BE2C (cell line): Measurements from ENCODE around the gene AKAP13.
"Not testable (repeated sequence)": the region's sequence is repeated elsewhere in the genome, so short reads cannot be mapped to it uniquely, and the experiment has no call there.

Experiments used
- DNase-seq: peaks from one replicate; pipeline ENCODE4 v3.0.0-alpha.2; 2020
- H3K27me3 ChIP-seq: fragments of 250-450 bp; sonication (Bioruptor Pico); 2 replicates; pipeline ENCODE4 v1.5.1; 2020; ENCODE audit warnings: mild to moderate bottlenecking
- H3K36me3 ChIP-seq: fragments of 250-450 bp; sonication (Bioruptor Pico); 2 replicates; pipeline ENCODE4 v1.5.1; 2020; ENCODE audit warnings: mild to moderate bottlenecking
- H3K4me1 ChIP-seq: fragments of 250-450 bp; sonication (Bioruptor Pico); 2 replicates; pipeline ENCODE4 v1.5.1; 2020
- H3K4me3 ChIP-seq: 2 replicates; pipeline ENCODE4 v1.5.1; 2011; ENCODE audit warnings: low read depth, low read length
- H3K9me3 ChIP-seq: fragments of 250-450 bp; sonication (Bioruptor Pico); 2 replicates; pipeline ENCODE4 v1.5.1; 2020
- TF ChIP-seq, protein P1 (sequence below): IDR thresholded peaks from 2 replicates; pipeline ENCODE4 v1.5.1; 2012; ENCODE audit warnings: mild to moderate bottlenecking, low read depth, low read length

Gene AKAP13

DNA sequence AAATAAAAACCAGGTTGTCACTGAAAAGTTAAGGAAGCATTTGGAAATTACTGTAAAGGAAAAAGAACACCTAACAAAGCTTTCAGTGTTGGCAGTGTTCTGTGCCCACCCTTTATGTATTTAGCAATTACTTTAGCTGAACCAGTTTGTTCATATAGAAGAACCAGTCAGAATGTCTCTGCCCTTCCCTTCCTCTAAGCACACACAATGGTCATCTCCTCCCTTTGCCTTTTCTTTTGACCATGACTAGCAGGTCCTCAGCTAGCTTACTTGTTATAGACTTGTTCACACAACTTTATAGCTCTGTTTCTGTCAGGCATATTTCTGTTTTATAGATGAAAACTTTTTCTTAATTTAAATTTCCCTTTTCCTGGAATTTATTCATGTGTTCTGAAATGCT is 59.6 kb downstream of the AKAP13 start:
- H3K4me1 ChIP-seq: peaks cover under 1% of the 10 kb centered on the region; the same call in 1 of the 2 replicates
- no peaks in the 10 kb centered on the region for H3K9me3 ChIP-seq
- no peaks in the 10 kb centered on the region for H3K27me3 ChIP-seq
- H3K36me3 ChIP-seq: no peaks in the 10 kb centered on the region
- TF ChIP-seq, protein P1, sequence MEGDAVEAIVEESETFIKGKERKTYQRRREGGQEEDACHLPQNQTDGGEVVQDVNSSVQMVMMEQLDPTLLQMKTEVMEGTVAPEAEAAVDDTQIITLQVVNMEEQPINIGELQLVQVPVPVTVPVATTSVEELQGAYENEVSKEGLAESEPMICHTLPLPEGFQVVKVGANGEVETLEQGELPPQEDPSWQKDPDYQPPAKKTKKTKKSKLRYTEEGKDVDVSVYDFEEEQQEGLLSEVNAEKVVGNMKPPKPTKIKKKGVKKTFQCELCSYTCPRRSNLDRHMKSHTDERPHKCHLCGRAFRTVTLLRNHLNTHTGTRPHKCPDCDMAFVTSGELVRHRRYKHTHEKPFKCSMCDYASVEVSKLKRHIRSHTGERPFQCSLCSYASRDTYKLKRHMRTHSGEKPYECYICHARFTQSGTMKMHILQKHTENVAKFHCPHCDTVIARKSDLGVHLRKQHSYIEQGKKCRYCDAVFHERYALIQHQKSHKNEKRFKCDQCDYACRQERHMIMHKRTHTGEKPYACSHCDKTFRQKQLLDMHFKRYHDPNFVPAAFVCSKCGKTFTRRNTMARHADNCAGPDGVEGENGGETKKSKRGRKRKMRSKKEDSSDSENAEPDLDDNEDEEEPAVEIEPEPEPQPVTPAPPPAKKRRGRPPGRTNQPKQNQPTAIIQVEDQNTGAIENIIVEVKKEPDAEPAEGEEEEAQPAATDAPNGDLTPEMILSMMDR: no peak
- DNase-seq: no peak
- no peak overlapping the region for H3K4me3 ChIP-seq

DNA sequence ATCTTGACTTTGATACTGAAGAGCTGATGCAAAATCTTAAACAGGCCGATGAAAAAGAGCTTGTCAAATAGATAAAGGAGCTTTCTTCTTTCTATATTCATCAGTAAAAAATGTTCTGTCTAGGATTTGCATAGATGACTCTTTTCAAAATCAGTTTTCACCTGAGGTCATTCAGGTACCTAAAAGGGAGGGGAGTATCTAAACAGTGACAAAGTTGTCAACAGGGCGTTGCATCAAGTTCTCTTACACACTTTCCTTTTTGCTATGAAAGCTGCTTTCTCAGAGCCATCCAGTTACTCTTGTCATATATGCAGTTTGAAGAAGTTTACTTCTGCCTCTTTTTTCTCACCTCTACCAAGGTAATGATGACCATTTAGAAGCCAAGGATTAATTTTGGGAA is 60.0 kb downstream of the AKAP13 start:
- no peak overlapping the region for H3K4me3 ChIP-seq
- no peaks in the 10 kb centered on the region for H3K9me3 ChIP-seq
- H3K27me3 ChIP-seq: no peaks in the 10 kb centered on the region
- H3K36me3 ChIP-seq: no peaks in the 10 kb centered on the region
- DNase-seq: no peak
- H3K4me1 ChIP-seq: peaks cover 2% of the 10 kb centered on the region; the same call in 1 of the 2 replicates
- TF ChIP-seq, protein P1: no peak

DNA sequence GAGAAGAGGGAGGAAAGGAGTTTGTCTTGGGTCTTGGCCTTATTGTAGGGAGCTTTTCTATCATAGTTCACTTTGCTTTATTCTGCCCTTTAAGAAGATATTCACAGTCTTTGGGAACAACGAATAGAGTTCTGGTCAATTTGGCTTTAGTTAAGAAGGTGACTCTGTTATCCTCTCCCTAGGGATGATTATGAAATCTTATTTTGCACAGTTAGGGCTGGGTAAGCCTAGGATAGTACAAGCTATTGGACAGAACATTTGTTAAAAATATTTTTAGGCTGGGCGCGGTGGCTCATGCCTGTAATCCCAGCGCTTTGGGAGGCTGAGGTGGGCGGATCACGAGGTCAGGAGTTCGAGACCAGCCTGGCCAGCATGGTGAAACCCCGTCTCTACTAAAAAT is 61.5 kb downstream of the AKAP13 start:
- not testable (repeated sequence) for H3K4me1 ChIP-seq, H3K27me3 ChIP-seq, DNase-seq, H3K36me3 ChIP-seq, H3K9me3 ChIP-seq, H3K4me3 ChIP-seq

DNA sequence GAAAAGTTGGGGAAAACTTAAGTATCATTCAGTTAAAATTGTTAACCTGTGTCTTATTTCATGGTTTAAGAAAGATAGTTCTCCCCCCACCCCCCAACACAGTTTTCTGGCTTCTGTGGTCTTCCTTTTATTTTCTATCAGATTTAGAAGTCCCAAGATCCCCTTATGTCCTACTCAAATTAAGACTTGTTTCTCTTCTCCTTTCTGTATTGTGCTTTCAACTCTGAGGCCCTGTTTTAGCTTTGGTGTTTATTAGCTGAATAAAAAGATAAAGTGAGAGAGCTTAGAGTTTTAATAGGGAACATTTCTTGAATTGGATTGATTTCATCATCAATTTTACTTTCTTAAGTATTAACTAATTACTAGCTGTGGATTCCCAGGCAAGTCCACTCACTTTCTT is 62.6 kb downstream of the AKAP13 start:
- Histone ChIP-seq H3K4me1 (peaks cover 2% of the 10 kb centered on the region; the same call in 1 of the 2 replicates), H3K9me3 (no peaks in the 10 kb centered on the region), H3K36me3 (no peaks in the 10 kb centered on the region), H3K4me3 (no peak overlapping the region), H3K27me3 (no peaks in the 10 kb centered on the region)
- TF ChIP-seq, protein P1: no peak
- DNase-seq: no peak

DNA sequence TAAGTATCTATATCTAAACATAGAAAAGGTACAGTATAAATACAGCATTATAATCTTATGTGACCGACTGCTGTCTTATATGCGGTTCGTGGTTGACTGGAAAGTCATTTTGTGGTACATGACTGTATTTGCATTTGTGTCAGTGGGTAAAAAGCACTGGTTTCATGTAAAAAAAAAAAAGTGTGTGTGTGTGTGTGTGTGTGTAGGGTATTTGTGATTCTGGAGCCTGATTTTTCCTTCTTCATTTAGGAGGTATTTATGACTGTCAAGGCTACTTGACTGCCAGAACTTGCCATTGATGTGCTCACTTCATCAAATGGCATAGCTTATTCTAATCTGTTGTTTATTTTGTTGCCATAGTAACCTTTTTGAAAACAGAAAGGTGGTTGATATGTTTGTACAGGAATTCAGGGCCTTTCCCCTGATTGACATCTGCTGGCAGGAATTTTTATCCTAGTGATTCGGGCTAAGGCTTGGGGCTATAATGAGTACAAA is 63.2 kb downstream of the AKAP13 start:
- Histone ChIP-seq H3K36me3 (no peaks in the 10 kb centered on the region), H3K4me3 (no peak overlapping the region), H3K4me1 (peaks cover 2% of the 10 kb centered on the region; the same call in 1 of the 2 replicates), H3K9me3 (no peaks in the 10 kb centered on the region), H3K27me3 (no peaks in the 10 kb centered on the region)
- TF ChIP-seq, protein P1: no peak
- no peak for DNase-seq

DNA sequence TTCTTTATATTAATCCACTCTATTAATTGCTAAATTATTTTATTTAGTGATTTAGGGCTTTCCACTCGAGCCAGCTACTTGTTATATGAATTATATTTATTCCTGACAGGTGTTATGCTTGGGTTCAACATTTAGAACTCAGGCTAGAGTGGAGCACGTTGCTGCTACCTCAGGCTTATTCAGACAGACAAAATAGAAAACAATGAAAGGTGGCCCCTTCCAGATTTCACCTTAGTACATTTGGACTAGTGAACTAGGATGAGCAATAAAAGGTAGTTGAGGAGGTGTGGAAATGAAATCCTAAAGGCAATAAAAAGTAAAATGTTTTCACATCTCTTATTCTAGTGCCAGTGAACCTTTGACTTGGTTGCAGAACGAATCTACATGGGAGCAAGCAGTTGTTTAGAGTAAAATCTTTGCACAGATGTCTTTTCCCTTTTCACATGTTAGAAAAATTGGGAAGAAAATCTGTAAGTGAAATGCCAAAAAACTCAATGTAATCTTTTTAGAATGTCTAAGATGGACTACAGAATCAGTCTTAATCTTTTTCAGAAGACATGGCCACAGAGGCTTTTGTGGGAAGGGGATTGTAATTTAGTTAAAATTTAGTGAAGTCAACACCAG is 63.8 kb downstream of the AKAP13 start:
- no peaks in the 10 kb centered on the region for H3K27me3 ChIP-seq
- no peaks in the 10 kb centered on the region for H3K36me3 ChIP-seq
- TF ChIP-seq, protein P1: no peak
- no peak for DNase-seq
- H3K4me3 ChIP-seq: no peak overlapping the region
- peaks cover 2% of the 10 kb centered on the region; the same call in 1 of the 2 replicates for H3K4me1 ChIP-seq
- no peaks in the 10 kb centered on the region for H3K9me3 ChIP-seq
